ENCODE measurements around the gene MR1. TPM values are rescaled to one million over a fixed set of nuclear protein-coding genes. Genes with fewer than 3 reads are reported as not detected.

The MR1 gene
- total RNA-seq, 6 experiments from 2014 or later, result 5.6 to 11.6 (median 6.6) TPM

- H3K27me3 ChIP-seq, result no peaks in the 10 kb centered on the region
- intact Hi-C loops (cut with DNase I), result no loop called here
- H3K36me3 ChIP-seq, result no peaks in the 10 kb centered on the region
- H3K27ac ChIP-seq, result peak overlapping the region; percentile 65 to 82 (median 75)
- peak; percentile 88 for TF ChIP-seq POLR2A (IDR thresholded peaks at IDR 0.05)
- TF ChIP-seq, protein P1, sequence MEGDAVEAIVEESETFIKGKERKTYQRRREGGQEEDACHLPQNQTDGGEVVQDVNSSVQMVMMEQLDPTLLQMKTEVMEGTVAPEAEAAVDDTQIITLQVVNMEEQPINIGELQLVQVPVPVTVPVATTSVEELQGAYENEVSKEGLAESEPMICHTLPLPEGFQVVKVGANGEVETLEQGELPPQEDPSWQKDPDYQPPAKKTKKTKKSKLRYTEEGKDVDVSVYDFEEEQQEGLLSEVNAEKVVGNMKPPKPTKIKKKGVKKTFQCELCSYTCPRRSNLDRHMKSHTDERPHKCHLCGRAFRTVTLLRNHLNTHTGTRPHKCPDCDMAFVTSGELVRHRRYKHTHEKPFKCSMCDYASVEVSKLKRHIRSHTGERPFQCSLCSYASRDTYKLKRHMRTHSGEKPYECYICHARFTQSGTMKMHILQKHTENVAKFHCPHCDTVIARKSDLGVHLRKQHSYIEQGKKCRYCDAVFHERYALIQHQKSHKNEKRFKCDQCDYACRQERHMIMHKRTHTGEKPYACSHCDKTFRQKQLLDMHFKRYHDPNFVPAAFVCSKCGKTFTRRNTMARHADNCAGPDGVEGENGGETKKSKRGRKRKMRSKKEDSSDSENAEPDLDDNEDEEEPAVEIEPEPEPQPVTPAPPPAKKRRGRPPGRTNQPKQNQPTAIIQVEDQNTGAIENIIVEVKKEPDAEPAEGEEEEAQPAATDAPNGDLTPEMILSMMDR (IDR thresholded peaks at IDR 0.05), result no peak
- peak; percentile 98 to 99 (median 99) for DNase-seq
- no peaks in the 10 kb centered on the region for H3K9me3 ChIP-seq
- H3K4me3 ChIP-seq, result peak overlapping the region; percentile 63 to 79 (median 77)
- H3K4me1 ChIP-seq, result peaks cover 0 to 15% (median 6%) of the 10 kb centered on the region in 4 donors
- WGBS (ENCODE audit: insufficient coverage, low coverage, low lambda C conversion rate, missing lambda C conversion rate), result 8% methylated on average over 22 of the region's 104 CpGs
- peak; percentile 90 to 96 (median 94) for ATAC-seq
Observed at GRCh38 chr1:181105134-181106021, 71.6 kb downstream of the MR1 start.

GRCh38 chr1:181106022-181106312 lies 72.2 kb downstream of the MR1 start:
- Histone ChIP-seq H3K4me1 (peaks cover 0 to 15% (median 6%) of the 10 kb centered on the region in 4 donors), H3K27ac (no peak overlapping the region), H3K36me3 (no peaks in the 10 kb centered on the region), H3K9me3 (no peaks in the 10 kb centered on the region), H3K27me3 (no peaks in the 10 kb centered on the region), H3K4me3 (no peak overlapping the region)
- DNase-seq (no peak), ATAC-seq (no peak)
- intact Hi-C loops (cut with DNase I), result no loop called here
- TF ChIP-seq POLR2A (IDR thresholded peaks at IDR 0.05), result no peak
- TF ChIP-seq, protein P1 (IDR thresholded peaks at IDR 0.05), result no peak
- WGBS (ENCODE audit: insufficient coverage, low coverage, low lambda C conversion rate, missing lambda C conversion rate), result 66% methylated on average over 2 of the region's 3 CpGs

- no peaks in the 10 kb centered on the region for H3K36me3 ChIP-seq
- no peaks in the 10 kb centered on the region for H3K9me3 ChIP-seq
- no peak for ATAC-seq
- WGBS (ENCODE audit: insufficient coverage, low coverage, low lambda C conversion rate, missing lambda C conversion rate), result 53% methylated on average over 4 of the region's 6 CpGs
- no peak for TF ChIP-seq POLR2A (IDR thresholded peaks at IDR 0.05)
- TF ChIP-seq, protein P1 (IDR thresholded peaks at IDR 0.05), result no peak
- no peak overlapping the region for H3K27ac ChIP-seq
- no peak overlapping the region for H3K4me3 ChIP-seq
- peaks cover 0 to 15% (median 6%) of the 10 kb centered on the region in 4 donors for H3K4me1 ChIP-seq
- no peak for DNase-seq
- intact Hi-C loops (cut with DNase I), result no loop called here
- H3K27me3 ChIP-seq, result no peaks in the 10 kb centered on the region
Observed at GRCh38 chr1:181106479-181106878, 72.7 kb downstream of the MR1 start.

GRCh38 chr1:181107711-181108110 lies 73.9 kb downstream of the MR1 start:
- TF ChIP-seq, protein P1 (IDR thresholded peaks at IDR 0.05), result no peak
- TF ChIP-seq POLR2A (IDR thresholded peaks at IDR 0.05), result no peak
- intact Hi-C loops (cut with DNase I), result no loop called here
- Histone ChIP-seq H3K27ac (no peak overlapping the region), H3K4me1 (peaks cover 0 to 25% (median 12%) of the 10 kb centered on the region in 4 donors), H3K27me3 (no peaks in the 10 kb centered on the region), H3K9me3 (no peaks in the 10 kb centered on the region), H3K36me3 (no peaks in the 10 kb centered on the region), H3K4me3 (no peak overlapping the region)
- no peak for ATAC-seq
- WGBS (ENCODE audit: insufficient coverage, low coverage, low lambda C conversion rate, missing lambda C conversion rate), result 24% methylated on average over 2 of the region's 2 CpGs
- DNase-seq, result no peak
